PC-3 (cell line): ENCODE results near the gene ZNF467. TPM values are rescaled to one million over a fixed set of nuclear protein-coding genes. Genes with fewer than 3 reads are reported as not detected.

Experiments used
- ATAC-seq: fragments of 200-7000 bp; cut with Tn5 transposase; 2 replicates; pipeline ENCODE4 v1.9.1; 2020; ENCODE audit warnings: mild to moderate bottlenecking, moderate library complexity
- BruUV-seq: library from RNA; stranded (reverse); fragments of 400-500 nt; replicated peaks from 2 replicates; lab custom pipeline; 2021; lab: Mats Ljungman, UMichigan
- CTCF ChIA-PET: fragments of 300-600 bp; sonication (Branson Sonifier 250); formaldehyde crosslinking; loops from one replicate; lab custom pipeline; 2022; ENCODE audit warnings: antibody characterized with exemption; lab: Charles Lee
- POLR2A ChIA-PET: fragments of 300-600 bp; sonication (Branson Sonifier 250); formaldehyde crosslinking; loops from one replicate; lab custom pipeline; 2022; ENCODE audit warnings: antibody characterized with exemption; ENCODE audit not compliant: unreplicated experiment; lab: Charles Lee
- DNase-seq: peaks from one replicate; pipeline ENCODE4 v3.0.0-alpha.2; 2015
- H2AFZ ChIP-seq: fragments of 300-600 bp; sonication (generic); 2 replicates; pipeline ENCODE4 v1.6.0; 2016; ENCODE audit warnings: antibody characterized with exemption, low read length
- H3F3A ChIP-seq: fragments of 300-600 bp; sonication (generic); one replicate; pipeline ENCODE4 v1.6.0; 2017; ENCODE audit warnings: antibody characterized with exemption, low read length, control low read depth, mild to moderate bottlenecking; ENCODE audit not compliant: unreplicated experiment
- H3K27ac ChIP-seq: fragments of 300-600 bp; sonication (generic); 2 replicates; pipeline ENCODE4 v1.5.1; 2016; ENCODE audit warnings: mild to moderate bottlenecking, low read length
- H3K27me3 ChIP-seq: fragments of 300-600 bp; sonication (generic); 2 replicates; pipeline ENCODE4 v1.6.1; 2016; ENCODE audit warnings: low read length, mixed read lengths
- H3K36me3 ChIP-seq: fragments of 300-600 bp; sonication (generic); 2 replicates; pipeline ENCODE4 v1.6.1; 2016; ENCODE audit warnings: low read depth, mixed run types, low read length, mixed read lengths
- H3K4me1 ChIP-seq: fragments of 300-600 bp; sonication (generic); 2 replicates; pipeline ENCODE4 v1.5.1; 2016; ENCODE audit warnings: low read length; ENCODE audit not compliant: insufficient read depth
- H3K4me2 ChIP-seq: fragments of 300-600 bp; sonication (generic); 2 replicates; pipeline ENCODE4 v1.6.0; 2016; ENCODE audit warnings: low read length
- H3K4me3 ChIP-seq: fragments of 300-600 bp; sonication (generic); 2 replicates; pipeline ENCODE4 v1.5.1; 2016; ENCODE audit warnings: mild to moderate bottlenecking, low read length, mixed read lengths
- H3K79me2 ChIP-seq: fragments of 300-600 bp; sonication (generic); 2 replicates; pipeline ENCODE4 v1.6.1; 2017; ENCODE audit warnings: low read length, mixed read lengths
- H3K9ac ChIP-seq: fragments of 300-600 bp; sonication (generic); 2 replicates; pipeline ENCODE4 v1.6.0; 2016; ENCODE audit warnings: mild to moderate bottlenecking, low read length
- H3K9me2 ChIP-seq: fragments of 300-600 bp; sonication (generic); replicated peaks from 2 replicates; pipeline ENCODE4 v1.6.1; 2016; ENCODE audit warnings: mixed run types, low read length, mixed read lengths
- H3K9me3 ChIP-seq: fragments of 300-600 bp; sonication (generic); 2 replicates; pipeline ENCODE4 v1.6.1; 2016; ENCODE audit warnings: low read length, mixed read lengths
- H4K20me1 ChIP-seq: fragments of 300-600 bp; sonication (generic); 2 replicates; pipeline ENCODE4 v1.6.1; 2016; ENCODE audit warnings: low read length, mixed read lengths
- EZH2 ChIP-seq: fragments of 300-600 bp; sonication (generic); IDR thresholded peaks from one replicate; pipeline ENCODE4 v1.6.1; 2017; ENCODE audit warnings: antibody characterized with exemption, mild to moderate bottlenecking, low read length; ENCODE audit not compliant: unreplicated experiment
- EZH2phosphoT487 ChIP-seq: fragments of 300-600 bp; sonication (generic); IDR thresholded peaks from 2 replicates; pipeline ENCODE4 v1.6.1; 2018; ENCODE audit warnings: mild to moderate bottlenecking, antibody characterized with exemption, low read length, borderline replicate concordance
- intact Hi-C: fragments of 100-400 bp; cut with micrococcal nuclease; formaldehyde crosslinking; loops from 2 replicates; pipeline ENCODE4 v1.9.0; 2023
- total RNA-seq: library from RNA; depleted of rRNA; stranded (reverse); fragments of >200 nt; gene quantifications from 2 replicates; pipeline ENCODE4 v1.2.3, GENCODE V29; 2014
- TF ChIP-seq, protein P1 (sequence below): fragments of 300-600 bp; sonication (generic); conservative IDR thresholded peaks from 2 replicates; pipeline ENCODE4 v1.5.1; 2017; ENCODE audit warnings: antibody characterized with exemption, low read depth, mild to moderate bottlenecking, low read length

The ZNF467 gene
- total RNA-seq, 1 experiment from 2014 or later, result 6.3 TPM

DNA sequence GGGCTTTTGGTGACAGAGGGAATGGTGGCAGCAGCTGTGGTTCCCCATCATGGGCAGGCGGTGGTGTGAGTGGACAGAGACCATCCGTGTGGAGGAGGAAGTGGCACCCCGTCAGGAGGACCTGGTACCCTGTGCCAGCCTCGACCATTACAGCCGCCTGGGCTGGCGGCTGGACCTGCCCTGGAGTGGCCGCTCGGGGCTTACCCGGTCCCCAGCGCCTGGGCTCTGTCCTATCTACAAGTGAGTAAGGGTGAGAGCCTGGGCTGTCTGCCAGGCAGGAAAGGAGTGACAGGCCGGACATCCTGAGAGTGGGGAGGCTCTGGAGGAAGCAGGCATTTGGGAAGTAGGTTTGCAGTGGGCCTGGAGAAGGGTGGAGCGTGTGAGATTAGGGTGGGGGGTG is 2.9 kb upstream of the ZNF467 start:
- DNase-seq, result peak; percentile 79
- peak; percentile 65 for ATAC-seq
- BruUV-seq, result no TSS peak

DNA sequence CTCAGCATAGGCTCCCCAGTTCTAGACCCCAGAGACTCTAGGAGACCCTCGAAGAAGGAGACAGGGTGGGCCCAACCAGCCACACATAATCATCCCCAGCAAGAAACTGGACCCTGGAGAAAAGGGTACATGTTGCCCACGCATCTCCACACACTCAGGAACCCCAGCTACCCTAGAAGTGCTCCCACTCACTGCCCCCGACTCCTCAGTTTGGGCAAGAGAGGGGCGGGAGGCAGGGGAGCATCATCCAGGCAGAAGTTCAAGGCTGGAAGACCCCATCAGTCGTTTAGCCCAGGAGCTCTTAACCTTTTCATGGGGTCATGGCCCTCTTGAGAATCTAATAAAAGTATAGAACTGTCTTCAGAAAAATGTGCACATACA is 1.8 kb upstream of the ZNF467 start:
- Histone ChIP-seq H3K4me1 (peaks cover 8% of the 10 kb centered on the region), H2AFZ (no peak overlapping the region), H3K9ac (no peak overlapping the region), H3K27ac (no peak overlapping the region), H4K20me1 (no peaks in the 10 kb centered on the region), H3K9me2 (no peaks in the 10 kb centered on the region), H3F3A (no peaks in the 10 kb centered on the region), H3K36me3 (no peaks in the 10 kb centered on the region), H3K4me2 (no peak overlapping the region), H3K79me2 (no peaks in the 10 kb centered on the region), H3K4me3 (no peak overlapping the region), H3K9me3 (no peaks in the 10 kb centered on the region), H3K27me3 (no peaks in the 10 kb centered on the region)
- DNase-seq (no peak), ATAC-seq (no peak)
- intact Hi-C loops, result no loop called here
- TF ChIP-seq EZH2phosphoT487 (no peak), EZH2 (no peak)
- TF ChIP-seq, protein P1, sequence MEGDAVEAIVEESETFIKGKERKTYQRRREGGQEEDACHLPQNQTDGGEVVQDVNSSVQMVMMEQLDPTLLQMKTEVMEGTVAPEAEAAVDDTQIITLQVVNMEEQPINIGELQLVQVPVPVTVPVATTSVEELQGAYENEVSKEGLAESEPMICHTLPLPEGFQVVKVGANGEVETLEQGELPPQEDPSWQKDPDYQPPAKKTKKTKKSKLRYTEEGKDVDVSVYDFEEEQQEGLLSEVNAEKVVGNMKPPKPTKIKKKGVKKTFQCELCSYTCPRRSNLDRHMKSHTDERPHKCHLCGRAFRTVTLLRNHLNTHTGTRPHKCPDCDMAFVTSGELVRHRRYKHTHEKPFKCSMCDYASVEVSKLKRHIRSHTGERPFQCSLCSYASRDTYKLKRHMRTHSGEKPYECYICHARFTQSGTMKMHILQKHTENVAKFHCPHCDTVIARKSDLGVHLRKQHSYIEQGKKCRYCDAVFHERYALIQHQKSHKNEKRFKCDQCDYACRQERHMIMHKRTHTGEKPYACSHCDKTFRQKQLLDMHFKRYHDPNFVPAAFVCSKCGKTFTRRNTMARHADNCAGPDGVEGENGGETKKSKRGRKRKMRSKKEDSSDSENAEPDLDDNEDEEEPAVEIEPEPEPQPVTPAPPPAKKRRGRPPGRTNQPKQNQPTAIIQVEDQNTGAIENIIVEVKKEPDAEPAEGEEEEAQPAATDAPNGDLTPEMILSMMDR, result no peak
- POLR2A ChIA-PET, result no interaction called here
- CTCF ChIA-PET, result interaction anchor here (0.7 kb wide), 1 partner anchor 345 kb away, joined by 3 read pairs; no protein-coding TSS in a partner anchor
- TSS peak; percentile 24 for BruUV-seq

More for the DNA sequence above, 2.9 kb upstream of the ZNF467 start:
- Histone ChIP-seq H3F3A (no peaks in the 10 kb centered on the region), H3K4me3 (no peak overlapping the region), H3K9me2 (no peaks in the 10 kb centered on the region), H3K36me3 (no peaks in the 10 kb centered on the region), H3K4me2 (peak overlapping the region; percentile 56), H3K9me3 (no peaks in the 10 kb centered on the region), H3K9ac (no peak overlapping the region), H3K27me3 (no peaks in the 10 kb centered on the region), H4K20me1 (no peaks in the 10 kb centered on the region), H3K27ac (no peak overlapping the region), H3K4me1 (peaks cover 8% of the 10 kb centered on the region), H3K79me2 (no peaks in the 10 kb centered on the region), H2AFZ (peak overlapping the region; percentile 48; the same call in 1 of the 2 replicates)
- POLR2A ChIA-PET, result no interaction called here
- intact Hi-C loops, result no loop called here
- CTCF ChIA-PET, result interaction anchor here (0.6 kb wide), 1 partner anchor 29 kb away, joined by 3 read pairs; no protein-coding TSS in a partner anchor
- TF ChIP-seq EZH2phosphoT487 (no peak), EZH2 (no peak)
- TF ChIP-seq, protein P1, result no peak
